HepG2 (cell line): ENCODE measurements around the gene SLC8A2. TPM values are rescaled to one million over a fixed set of nuclear protein-coding genes. Genes with fewer than 3 reads are reported as not detected.

Source experiments
- ATAC-seq: fragments of 200-7000 bp; cut with Tn5 transposase; 3 replicates; pipeline ENCODE4 v1.9.1; 2020; ENCODE audit warnings: mild to moderate bottlenecking, moderate library complexity
- BruUV-seq: library from RNA; stranded (reverse); fragments of 400-500 nt; replicated peaks from 2 replicates; lab custom pipeline; 2021; lab: Mats Ljungman, UMichigan
- CTCF ChIA-PET: fragments of 300-600 bp; formaldehyde crosslinking; extraction: SDS; loops from one replicate; lab custom pipeline; 2021; ENCODE audit warnings: low total read pairs, inconsistent platforms, low intra/inter-chr PET ratio; lab: Yijun Ruan, JAX
- POLR2A ChIA-PET: fragments of 350-600 bp; sonication (Branson Sonifier 250); formaldehyde crosslinking; loops from one replicate; lab custom pipeline; 2020; ENCODE audit warnings: antibody characterized with exemption, inconsistent platforms; lab: Yijun Ruan, JAX
- DNase-seq: peaks from one replicate; pipeline ENCODE4 v3.0.0-alpha.2; 2015; ENCODE audit warnings: low spot score
- FAIRE-seq: peaks from 3 replicates; lab custom pipeline; 2011; peaks lifted over from hg19 to GRCh38; lab: Jason Lieb, UNC
- H2AFZ ChIP-seq: one replicate; pipeline ENCODE4 v1.6.1; 2011; ENCODE audit warnings: low read length, inconsistent platforms
- H3K27ac ChIP-seq: fragments of 300-600 bp; 3 replicates; pipeline ENCODE4 v1.8.0; 2011; ENCODE audit warnings: mixed run types, mild to moderate bottlenecking, mixed read lengths, low read length, inconsistent platforms; ENCODE audit not compliant: insufficient read depth; ENCODE audit errors: extremely low read length
- H3K27me3 ChIP-seq, 2 experiments: fragments of 200-600 bp in 1 of 2; 2 replicates in 1 of 2; 3 replicates in 1 of 2; pipeline versions ENCODE4 v1.6.0 to v1.8.0; 2011; ENCODE audit warnings: low read length in 2 of 2, mild to moderate bottlenecking in 2 of 2, moderate library complexity in 2 of 2, inconsistent platforms in 1 of 2; ENCODE audit not compliant: insufficient read depth in 2 of 2, control insufficient read depth in 1 of 2
- H3K36me3 ChIP-seq, 2 experiments: fragments of 200-600 bp in 1 of 2; replicated peaks in 1 of 2; 2 replicates in 1 of 2; 3 replicates in 1 of 2; pipeline versions ENCODE4 v1.5.1 to v1.8.0; 2011; ENCODE audit warnings: low read length in 2 of 2, inconsistent platforms in 1 of 2; ENCODE audit not compliant: insufficient read depth in 2 of 2, control insufficient read depth in 1 of 2
- H3K4me1 ChIP-seq: 2 replicates; pipeline ENCODE4 v1.5.1; 2012; ENCODE audit warnings: low read length, inconsistent platforms; ENCODE audit not compliant: insufficient read depth
- H3K4me2 ChIP-seq: 2 replicates; pipeline ENCODE4 v1.6.0; 2011; ENCODE audit warnings: low read depth, low read length, inconsistent platforms
- H3K4me3 ChIP-seq, 3 experiments: fragments of 200-600 bp in 1 of 3; sonication (generic), shearing (Covaris generic) in 1 of 3; replicated peaks in 1 of 3; 2 replicates each; pipeline ENCODE4 v1.5.1; 2011 to 2016; ENCODE audit warnings: low read length in 3 of 3, inconsistent platforms in 2 of 3, low read depth in 2 of 3, mild to moderate bottlenecking in 2 of 3, control low read depth in 1 of 3, mixed read lengths in 1 of 3; ENCODE audit not compliant: insufficient read depth in 1 of 3
- H3K79me2 ChIP-seq: one replicate; pipeline ENCODE4 v1.6.1; 2011; ENCODE audit warnings: low read length, inconsistent platforms; ENCODE audit not compliant: insufficient read depth
- H3K9ac ChIP-seq: 2 replicates; pipeline ENCODE4 v1.6.0; 2011; ENCODE audit warnings: mild to moderate bottlenecking, low read depth, low read length, inconsistent platforms; ENCODE audit not compliant: insufficient read depth
- H3K9me3 ChIP-seq: 2 replicates; pipeline ENCODE4 v1.5.1; 2012; ENCODE audit warnings: mild to moderate bottlenecking, low read length
- H4K20me1 ChIP-seq: 2 replicates; pipeline ENCODE4 v1.6.0; 2011; ENCODE audit warnings: inconsistent platforms, mild to moderate bottlenecking, low read length, moderate library complexity; ENCODE audit not compliant: insufficient read depth
- CCDC6 ChIP-seq: sonication (generic); formaldehyde crosslinking; IDR thresholded peaks from 2 replicates; pipeline ENCODE4 v1.8.1; 2022; ENCODE audit warnings: mild to moderate bottlenecking, missing genetic modification reagents, moderate library complexity
- GABPB1 ChIP-seq: IDR thresholded peaks from 2 replicates; pipeline ENCODE4 v1.6.1; 2016; ENCODE audit warnings: mild to moderate bottlenecking, missing genetic modification reagents, moderate library complexity, missing compliant biosample characterization
- HCFC1 ChIP-seq: fragments of 150-350 bp; IDR thresholded peaks from 2 replicates; pipeline ENCODE4 v1.6.1; 2014; ENCODE audit warnings: low read depth, low read length
- MNT ChIP-seq: fragments of 450-650 bp; IDR thresholded peaks from 2 replicates; pipeline ENCODE4 v1.6.1; 2016
- MXD1 ChIP-seq: sonication (generic); formaldehyde crosslinking; IDR thresholded peaks from 2 replicates; pipeline ENCODE4 v1.4.0; 2020; ENCODE audit warnings: mild to moderate bottlenecking, missing genetic modification reagents
- NR1H2 ChIP-seq: sonication (generic); formaldehyde crosslinking; IDR thresholded peaks from 2 replicates; pipeline ENCODE4 v1.8.1; 2022; ENCODE audit warnings: low read depth, missing genetic modification reagents, borderline replicate concordance
- RARA ChIP-seq: IDR thresholded peaks from 2 replicates; pipeline ENCODE4 v1.6.1; 2016; ENCODE audit warnings: missing genetic modification reagents, missing compliant biosample characterization
- ZFAT ChIP-seq: sonication (generic); formaldehyde crosslinking; conservative IDR thresholded peaks from 2 replicates; pipeline ENCODE4 v1.8.1; 2023; ENCODE audit warnings: missing genetic modification reagents, inconsistent platforms
- ZFP82 ChIP-seq: sonication (generic); formaldehyde crosslinking; IDR thresholded peaks from 2 replicates; pipeline ENCODE4 v1.5.1; 2020; ENCODE audit warnings: mild to moderate bottlenecking, missing genetic modification reagents, borderline replicate concordance
- ZNF567 ChIP-seq: sonication (generic); formaldehyde crosslinking; IDR thresholded peaks from 2 replicates; pipeline ENCODE4 v1.8.1; 2023; ENCODE audit warnings: mild to moderate bottlenecking, missing genetic modification reagents, borderline replicate concordance
- ZXDC ChIP-seq: sonication (generic); formaldehyde crosslinking; IDR thresholded peaks from 2 replicates; pipeline ENCODE4 v1.5.0; 2020; ENCODE audit warnings: mild to moderate bottlenecking, missing genetic modification reagents
- WGBS: methylation state at CpG from one replicate; pipeline ENCODE4 v1.1.6; 2017; ENCODE audit warnings: low lambda C conversion rate; 5-methylcytosine and 5-hydroxymethylcytosine counted together
- in situ Hi-C: cut with HindIII; loops from 2 replicates; pipeline ENCODE4 v1.10.0; 2017; ENCODE audit warnings: low pct_unique_long_range_greater_than_20kb; ENCODE audit not compliant: extremely low pct_ligation_motif_present
- intact Hi-C: fragments of 100-400 bp; cut with micrococcal nuclease; formaldehyde crosslinking; loops from one replicate; pipeline ENCODE4 v1.10.0; 2022; ENCODE audit not compliant: unreplicated experiment
- polyA plus RNA-seq, 8 experiments: library from polyadenylated mRNA; depleted of rRNA in 3 of 8; stranded (reverse) in 7 of 8; unstranded in 1 of 8; fragments of >200 nt; fragmentation: Illumina TruSeq in 4 of 8; extraction: Trizol in 4 of 8; gene quantifications; 2 replicates each; pipeline versions ENCODE4 v1.2.1 to v1.2.3, GENCODE V29; 2011 to 2016; ENCODE audit warnings: low read depth in 4 of 8, missing spikeins in 1 of 8, mixed read lengths in 1 of 8; ENCODE audit not compliant: insufficient read depth in 1 of 8
- total RNA-seq, 5 experiments: library from RNA; depleted of rRNA; stranded (reverse); fragments of >200 nt; fragmentation: Illumina TruSeq; extraction: Trizol; gene quantifications; 2 replicates each; pipeline ENCODE4 v1.2.3, GENCODE V29; 2016; ENCODE audit warnings: low read depth in 1 of 5

SLC8A2 gene
- total and polyA plus RNA-seq, 2 of the 13 experiments (the other 11 are each of a cell fraction or from before 2014, with no cell fraction given): 0.02 TPM; not detected in 1

GRCh38 chr19:47404334-47405196 lies 67.1 kb downstream of the SLC8A2 start:
- H3K4me1 ChIP-seq: no peaks in the 10 kb centered on the region
- 8% methylated on average over 9 of the region's 9 CpGs for WGBS
- ATAC-seq (no peak), FAIRE-seq (no peak), DNase-seq (no peak)
- no peak overlapping the region for H3K9ac ChIP-seq
- intact Hi-C loops: no loop called here
- H3K4me2 ChIP-seq: no peak overlapping the region
- H3K27ac ChIP-seq: no peak overlapping the region
- no peaks in the 10 kb centered on the region for H3K9me3 ChIP-seq
- H4K20me1 ChIP-seq: 0 out of 2 replicates have a peak, but pooled peaks cover 6% of the 10 kb centered on the region
- in situ Hi-C loops: no loop called here
- no peak overlapping the region for H3K4me3 ChIP-seq
- no TSS peak for BruUV-seq
- TF ChIP-seq NR1H2: no peak
- TF ChIP-seq MNT: peak; percentile 71
- no peaks in the 10 kb centered on the region for H3K79me2 ChIP-seq
- POLR2A ChIA-PET: no interaction called here
- H3K27me3 ChIP-seq: peaks cover 2 to 30% of the 10 kb centered on the region in 2 experiments; a peak in 4 of 5 replicates
- H2AFZ ChIP-seq: no peak overlapping the region
- CTCF ChIA-PET: no interaction called here
- no peaks in the 10 kb centered on the region for H3K36me3 ChIP-seq

GRCh38 chr19:47402504-47402903 lies 69.2 kb downstream of the SLC8A2 start:
- DNase-seq (no peak), ATAC-seq (no peak), FAIRE-seq (no peak)
- Histone ChIP-seq H3K79me2 (no peaks in the 10 kb centered on the region), H3K27ac (no peak overlapping the region), H2AFZ (no peak overlapping the region), H3K4me1 (no peaks in the 10 kb centered on the region), H4K20me1 (0 out of 2 replicates have a peak, but pooled peaks cover 6% of the 10 kb centered on the region), H3K36me3 (no peaks in the 10 kb centered on the region), H3K4me2 (no peak overlapping the region), H3K4me3 (no peak overlapping the region), H3K27me3 (peaks cover 2 to 30% of the 10 kb centered on the region in 2 experiments; a peak in 4 of 5 replicates), H3K9ac (no peak overlapping the region), H3K9me3 (no peaks in the 10 kb centered on the region)
- in situ Hi-C loops: no loop called here
- POLR2A ChIA-PET: no interaction called here
- CTCF ChIA-PET: no interaction called here
- WGBS: 47% methylated on average over 10 of the region's 16 CpGs
- no TSS peak for BruUV-seq
- intact Hi-C loops: no loop called here
- TF ChIP-seq ZFAT (CRISPR knock-in tag) (no peak), GABPB1 (CRISPR knock-in tag) (no peak), RARA (CRISPR knock-in tag) (no peak), MXD1 (CRISPR knock-in tag) (no peak), ZNF567 (no peak), HCFC1 (no peak), ZFP82 (no peak), ZXDC (CRISPR knock-in tag) (no peak), CCDC6 (no peak)
